ENCODE measurements around the gene ADAM23.

The ADAM23 gene

DNA sequence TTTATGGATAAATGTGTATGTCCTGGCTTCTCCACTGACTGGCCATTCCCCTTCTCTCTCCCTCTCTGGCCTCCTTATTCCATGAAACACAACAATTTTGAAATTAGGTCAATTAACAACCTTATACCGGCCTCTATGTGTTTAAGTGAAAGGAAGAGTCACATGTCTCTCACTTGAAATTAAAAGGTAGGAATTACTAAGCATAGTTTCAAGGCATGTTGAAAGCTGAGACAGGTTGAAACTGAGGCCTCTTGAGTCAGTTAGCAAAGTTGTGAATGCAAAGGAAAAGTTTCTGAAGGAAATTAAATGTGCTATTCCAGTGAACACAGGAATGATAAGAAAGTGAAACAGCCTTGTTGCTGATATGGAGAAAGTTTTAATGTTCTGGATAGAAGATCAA lies 69.7 kb downstream of the ADAM23 start:
- no peak for DNase-seq

DNA sequence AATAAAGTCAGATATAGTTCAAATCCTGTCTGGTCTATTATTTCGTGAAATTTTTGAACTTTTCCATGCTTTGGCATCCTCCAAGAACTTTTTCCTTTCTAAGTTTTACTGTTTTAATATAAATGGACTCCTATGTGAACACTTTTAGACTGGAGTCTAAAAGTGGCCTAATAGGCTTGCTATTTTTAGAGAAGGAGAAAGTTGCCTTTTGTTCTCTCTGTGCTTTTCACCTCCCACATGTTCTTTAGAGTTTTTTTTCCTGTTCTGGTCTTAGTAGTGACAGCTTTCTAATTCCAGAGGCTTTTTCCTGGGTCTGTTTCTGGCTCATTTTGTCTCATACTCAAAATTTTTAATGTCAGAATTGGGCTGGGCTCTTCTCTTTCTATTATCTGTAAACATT lies 72.2 kb downstream of the ADAM23 start:
- no peak for DNase-seq

DNA sequence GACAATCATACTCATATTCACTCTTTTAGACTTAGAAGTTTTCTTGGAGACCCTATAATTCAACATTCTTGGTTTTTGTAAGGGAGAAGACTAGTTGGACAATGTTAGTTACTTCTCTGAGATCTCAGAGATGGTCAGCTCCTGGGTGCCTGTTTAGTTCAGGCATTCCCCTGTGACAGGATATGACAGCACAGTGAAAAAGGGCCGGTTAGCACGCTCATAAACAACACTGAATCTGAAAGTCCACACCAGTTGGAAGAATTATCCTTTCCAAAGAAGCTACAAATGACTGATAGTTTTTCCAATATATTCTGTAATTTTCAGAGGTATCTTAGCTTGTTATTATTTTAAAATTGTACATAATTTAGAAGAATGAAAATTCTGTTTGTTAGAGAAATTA lies 75.7 kb downstream of the ADAM23 start:
- no peak for DNase-seq

- no peak for DNase-seq
Measured at GRCh38 chr2:206520450-206520849, 77.1 kb downstream of the ADAM23 start.

GRCh38 chr2:206521115-206521514 lies 77.8 kb downstream of the ADAM23 start:
- no peak for DNase-seq

GRCh38 chr2:206521612-206522011 lies 78.3 kb downstream of the ADAM23 start:
- DNase-seq = no peak

GRCh38 chr2:206526416-206526815 lies 83.1 kb downstream of the ADAM23 start:
- DNase-seq = no peak

DNA sequence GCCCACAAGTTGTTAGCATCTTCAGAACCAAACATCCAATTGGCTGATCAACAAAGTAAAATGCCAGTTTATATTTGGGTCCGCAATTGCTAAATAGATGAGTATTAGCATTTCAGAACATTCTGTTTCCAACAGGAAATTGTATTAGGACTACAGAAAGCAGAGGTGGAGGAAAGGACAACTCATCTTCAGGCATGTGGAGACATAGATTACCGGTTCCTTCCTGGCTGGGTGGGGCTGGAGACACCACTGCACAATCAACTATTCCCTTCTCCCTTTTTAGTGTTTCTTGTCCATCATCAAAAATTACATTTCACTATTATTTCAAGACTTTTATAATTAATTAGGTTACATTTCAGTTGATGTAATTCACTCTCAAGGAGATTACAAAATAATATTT lies 83.8 kb downstream of the ADAM23 start:
- no peak for DNase-seq

- no peak for DNase-seq
Measured at GRCh38 chr2:206530727-206531126, 87.4 kb downstream of the ADAM23 start.

GRCh38 chr2:206531996-206532543 lies 88.7 kb downstream of the ADAM23 start:
- DNase-seq = no peak

DNA sequence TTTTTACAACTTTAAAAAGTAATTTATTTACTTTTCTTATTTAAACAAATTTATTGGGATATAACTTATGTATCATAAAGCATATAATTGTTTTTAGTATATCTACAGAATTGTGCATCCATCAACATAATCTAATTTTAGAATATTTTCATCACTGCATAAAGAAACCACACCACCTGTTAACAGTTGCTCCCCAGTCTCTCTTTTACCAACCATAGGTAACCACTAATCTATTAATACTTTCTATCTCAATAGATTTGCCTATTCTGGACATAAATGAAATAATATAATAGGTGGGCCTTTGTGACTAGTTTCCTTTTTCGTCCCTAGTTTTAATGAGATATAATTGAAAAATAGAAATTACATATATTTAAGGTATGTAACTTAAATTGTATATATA lies 90.6 kb downstream of the ADAM23 start:
- no peak for DNase-seq

DNA sequence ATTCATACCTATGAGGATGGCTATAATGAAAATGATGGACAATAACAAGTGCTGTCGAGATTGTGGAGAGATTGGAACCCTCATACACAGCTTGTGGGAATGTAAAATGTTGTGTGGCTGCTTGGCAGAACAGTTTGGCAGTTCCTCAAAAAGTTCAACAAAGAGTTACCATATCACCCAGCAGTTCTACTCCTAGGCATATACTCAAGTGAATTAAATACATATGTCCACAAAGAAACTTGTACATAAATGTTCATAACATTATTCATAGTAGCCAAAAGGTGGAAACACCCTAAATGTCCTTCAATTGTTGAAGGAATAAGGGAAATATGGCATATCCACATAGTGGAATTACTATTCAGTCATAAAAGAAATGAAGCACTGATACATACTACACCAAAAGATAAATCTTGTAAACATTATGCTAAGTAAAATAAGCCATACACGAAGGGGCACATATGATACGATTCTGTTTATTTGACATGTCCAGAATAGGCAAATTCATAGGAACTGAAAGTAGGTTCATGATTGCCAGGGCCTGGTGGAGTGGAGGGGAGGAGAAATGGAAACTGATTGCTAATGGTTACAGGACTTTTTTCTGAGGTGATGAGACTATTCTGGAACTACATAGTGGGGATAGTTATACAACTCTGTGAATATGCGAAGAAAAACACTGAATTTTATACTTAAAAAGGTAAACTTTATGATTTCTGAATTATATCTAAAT lies 92.1 kb downstream of the ADAM23 start:
- DNase-seq = no peak

GRCh38 chr2:206540757-206541156 lies 97.4 kb downstream of the ADAM23 start:
- no peak for DNase-seq

DNA sequence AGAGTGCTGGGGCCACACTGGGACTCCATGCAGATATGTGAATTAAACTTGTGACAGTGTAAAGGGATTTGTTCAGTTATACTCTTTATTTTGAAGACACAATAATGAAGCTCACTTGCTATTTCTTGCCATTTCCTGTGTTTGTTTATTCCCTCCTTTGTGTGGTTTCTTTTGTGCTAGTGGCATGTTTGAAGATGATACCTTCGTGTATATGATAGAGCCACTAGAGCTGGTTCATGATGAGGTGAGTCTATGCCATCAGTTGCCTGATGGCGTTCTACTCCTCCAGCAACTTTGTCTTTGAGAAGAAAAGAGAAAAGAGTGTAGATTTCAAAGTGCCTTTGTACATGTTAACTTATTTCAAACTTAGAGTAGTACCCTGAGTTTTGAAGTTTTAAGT lies 99.7 kb downstream of the ADAM23 start:
- no peak for DNase-seq

- DNase-seq = no peak
Measured at GRCh38 chr2:206548383-206548782, 105.1 kb downstream of the ADAM23 start.

DNA sequence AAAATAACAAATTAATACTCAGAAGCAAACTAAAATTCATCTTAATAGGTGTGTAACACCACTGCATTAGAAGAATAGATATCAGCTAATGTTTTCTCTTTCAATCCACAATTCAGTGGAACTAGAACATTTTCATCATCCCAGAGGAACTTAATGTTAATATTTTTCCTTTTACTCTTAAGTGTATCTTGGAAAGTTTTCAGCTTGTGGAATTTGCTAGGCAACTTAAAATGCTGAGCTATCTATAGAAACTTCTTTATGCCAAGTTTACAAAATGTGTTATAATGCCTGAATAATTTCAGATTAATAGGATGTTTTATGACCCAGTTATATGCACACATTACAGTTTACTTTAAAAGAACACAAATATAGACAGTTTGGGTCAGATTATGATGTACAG lies 112.4 kb downstream of the ADAM23 start:
- no peak for DNase-seq

- DNase-seq = peak in 1 of 2 donors; percentile 35
Measured at GRCh38 chr2:206556357-206556949, 113.1 kb downstream of the ADAM23 start.

DNA sequence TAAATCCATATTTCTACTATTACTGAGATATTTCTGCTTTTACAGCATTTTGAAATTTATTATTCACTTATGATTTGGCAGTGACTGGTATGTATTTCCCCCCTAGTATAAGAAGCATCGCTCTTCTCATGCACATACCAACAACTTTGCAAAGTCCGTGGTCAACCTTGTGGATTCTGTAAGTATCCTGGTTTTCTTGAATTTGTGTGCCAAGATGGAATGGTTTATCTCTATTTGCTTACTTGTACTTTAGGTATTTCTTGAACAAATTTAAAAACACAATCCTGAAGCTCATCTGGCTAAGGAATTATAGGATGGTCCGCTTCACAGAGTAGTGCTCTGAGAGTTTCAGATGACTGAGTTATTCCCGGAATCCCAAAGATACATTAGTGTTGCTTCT lies 114.0 kb downstream of the ADAM23 start:
- DNase-seq = no peak

GRCh38 chr2:206558492-206558891 lies 115.2 kb downstream of the ADAM23 start:
- DNase-seq = no peak

- no peak for DNase-seq
Measured at GRCh38 chr2:206561962-206562361, 118.6 kb downstream of the ADAM23 start.

GRCh38 chr2:206562375-206562774 lies 119.0 kb downstream of the ADAM23 start:
- no peak for DNase-seq

- DNase-seq = no peak
Measured at GRCh38 chr2:206563374-206563773, 120.0 kb downstream of the ADAM23 start.

GRCh38 chr2:206565666-206566065 lies 122.3 kb downstream of the ADAM23 start:
- no peak for DNase-seq

- no peak for DNase-seq
Measured at GRCh38 chr2:206569470-206569869, 126.1 kb downstream of the ADAM23 start.

- DNase-seq = no peak
Measured at GRCh38 chr2:206570199-206570598, 126.9 kb downstream of the ADAM23 start.
